IPS DF 6.9 (cell line): Measurements from ENCODE around the gene UHRF1.

Experiments
- DNase-seq: peaks from one replicate; pipeline ENCODE4 v3.0.0-alpha.2; 2013; ENCODE audit warnings: low read depth, low spot score
- H3K27ac ChIP-seq: one replicate; pipeline ENCODE4 v1.5.1; 2013; ENCODE audit warnings: low read length, control low read depth
- H3K27me3 ChIP-seq: 2 replicates; pipeline ENCODE4 v1.6.1; 2013; ENCODE audit warnings: mild to moderate bottlenecking, low read length; ENCODE audit not compliant: control insufficient read depth, insufficient read depth
- H3K36me3 ChIP-seq: 2 replicates; pipeline ENCODE4 v1.6.1; 2013; ENCODE audit warnings: low read length; ENCODE audit not compliant: control insufficient read depth, insufficient read depth
- H3K4me1 ChIP-seq: 2 replicates; pipeline ENCODE4 v1.6.1; 2013; ENCODE audit warnings: low read length; ENCODE audit not compliant: control insufficient read depth, insufficient read depth
- H3K4me3 ChIP-seq: 2 replicates; pipeline ENCODE4 v1.5.1; 2013; ENCODE audit warnings: mild to moderate bottlenecking, low read length
- H3K9me3 ChIP-seq: 2 replicates; pipeline ENCODE4 v1.6.1; 2013; ENCODE audit warnings: low read length, inconsistent platforms; ENCODE audit not compliant: control insufficient read depth, insufficient read depth
- WGBS: extraction: QIAGEN DNeasy Blood & Tissue Kit; methylation state at CpG from one replicate; pipeline ENCODE4 v1.1.7; 2013; ENCODE audit warnings: mixed read lengths, missing lambda C conversion rate; ENCODE audit not compliant: insufficient read length, insufficient coverage; 5-methylcytosine and 5-hydroxymethylcytosine counted together

The UHRF1 gene

GRCh38 chr19:4957981-4958380, 48.7 kb downstream of the UHRF1 start:
- WGBS = no CpG with 5 or more reads among the region's 8 CpGs
- Histone ChIP-seq H3K27ac (no peak overlapping the region), H3K9me3 (no peaks in the 10 kb centered on the region)

GRCh38 chr19:4962085-4962619, 52.9 kb downstream of the UHRF1 start:
- Histone ChIP-seq H3K9me3 (no peaks in the 10 kb centered on the region), H3K4me1 (no peaks in the 10 kb centered on the region), H3K27ac (no peak overlapping the region), H3K27me3 (no peaks in the 10 kb centered on the region), H3K36me3 (peaks cover 12% of the 10 kb centered on the region), H3K4me3 (no peak overlapping the region)
- DNase-seq = no peak
- no CpG with 5 or more reads among the region's 7 CpGs for WGBS

More at GRCh38 chr19:4957981-4958380, 48.7 kb downstream of the UHRF1 start:
- DNase-seq = no peak
- no peaks in the 10 kb centered on the region for H3K4me1 ChIP-seq
- H3K4me3 ChIP-seq = no peak overlapping the region
- H3K27me3 ChIP-seq = no peaks in the 10 kb centered on the region
- H3K36me3 ChIP-seq = peaks cover 30% of the 10 kb centered on the region

GRCh38 chr19:4965061-4965460, 55.8 kb downstream of the UHRF1 start:
- DNase-seq = no peak
- Histone ChIP-seq H3K27me3 (no peaks in the 10 kb centered on the region), H3K27ac (no peak overlapping the region), H3K9me3 (no peaks in the 10 kb centered on the region; the same call in 1 of the 2 replicates), H3K36me3 (peaks cover 7% of the 10 kb centered on the region; the same call in 1 of the 2 replicates), H3K4me3 (no peak overlapping the region), H3K4me1 (peaks cover 1% of the 10 kb centered on the region; the same call in 1 of the 2 replicates)
- WGBS = no CpG with 5 or more reads among the region's 6 CpGs

- H3K4me3 ChIP-seq = no peak overlapping the region
- H3K9me3 ChIP-seq = no peaks in the 10 kb centered on the region; the same call in 1 of the 2 replicates
- H3K36me3 ChIP-seq = peaks cover 4% of the 10 kb centered on the region; the same call in 1 of the 2 replicates
- H3K27me3 ChIP-seq = no peaks in the 10 kb centered on the region
- peaks cover 3% of the 10 kb centered on the region; the same call in 1 of the 2 replicates for H3K4me1 ChIP-seq
- H3K27ac ChIP-seq = no peak overlapping the region
- WGBS = no CpG with 5 or more reads among the region's 6 CpGs
- DNase-seq = no peak
These were observed 57.3 kb downstream of the UHRF1 start for GRCh38 chr19:4966591-4966990.

GRCh38 chr19:4967738-4968461, 58.6 kb downstream of the UHRF1 start:
- Histone ChIP-seq H3K27ac (no peak overlapping the region), H3K27me3 (no peaks in the 10 kb centered on the region), H3K36me3 (no peaks in the 10 kb centered on the region), H3K4me1 (peaks cover 4% of the 10 kb centered on the region; the same call in 1 of the 2 replicates), H3K4me3 (peak overlapping the region; percentile 30; the same call in 1 of the 2 replicates), H3K9me3 (no peaks in the 10 kb centered on the region; the same call in 1 of the 2 replicates)
- DNase-seq = no peak
- WGBS = no CpG with 5 or more reads among the region's 16 CpGs

GRCh38 chr19:4968462-4969291, 59.4 kb downstream of the UHRF1 start, which contains the start of gene KDM4B:
Gene KDM4B (plus strand): TSS chr19:4969113. CDS start chr19:5032891, 63,778 bp downstream.
- Histone ChIP-seq H3K4me3 (peak within 1 kb of the TSS; percentile 56), H3K27me3 (no peaks in the 10 kb centered on the region), H3K4me1 (peaks cover 4% of the 10 kb centered on the region; the same call in 1 of the 2 replicates), H3K9me3 (no peaks in the 10 kb centered on the region; the same call in 1 of the 2 replicates), H3K27ac (no peak within 1 kb of the TSS), H3K36me3 (no peaks in the 10 kb centered on the region)
- peak; percentile 95 for DNase-seq
- WGBS = no CpG with 5 or more reads among the region's 96 CpGs

- Histone ChIP-seq H3K27me3 (no peaks in the 10 kb centered on the region), H3K27ac (no peak overlapping the region), H3K4me1 (peaks cover 4% of the 10 kb centered on the region; the same call in 1 of the 2 replicates), H3K4me3 (peak overlapping the region; percentile 56), H3K9me3 (no peaks in the 10 kb centered on the region; the same call in 1 of the 2 replicates), H3K36me3 (no peaks in the 10 kb centered on the region)
- no CpG with 5 or more reads among the region's 54 CpGs for whole genome bisulfite sequencing
- DNase-seq = no peak
These were observed 60.0 kb downstream of the UHRF1 start for GRCh38 chr19:4969292-4969771.

- no peak overlapping the region for H3K27ac ChIP-seq
- no CpG with 5 or more reads among the region's 25 CpGs for WGBS
- no peaks in the 10 kb centered on the region for H3K27me3 ChIP-seq
- DNase-seq = no peak
- H3K36me3 ChIP-seq = no peaks in the 10 kb centered on the region
- H3K4me3 ChIP-seq = peak overlapping the region; percentile 56
- peaks cover 4% of the 10 kb centered on the region; the same call in 1 of the 2 replicates for H3K4me1 ChIP-seq
- no peaks in the 10 kb centered on the region; the same call in 1 of the 2 replicates for H3K9me3 ChIP-seq
These were observed 60.7 kb downstream of the UHRF1 start for GRCh38 chr19:4969772-4970531.

- no CpG with 5 or more reads among the region's 31 CpGs for WGBS
These were observed 61.5 kb downstream of the UHRF1 start for GRCh38 chr19:4970558-4971423.

More at GRCh38 chr19:4970558-4971423, 61.5 kb downstream of the UHRF1 start:
- Histone ChIP-seq H3K9me3 (no peaks in the 10 kb centered on the region; the same call in 1 of the 2 replicates), H3K4me1 (peaks cover 4% of the 10 kb centered on the region; the same call in 1 of the 2 replicates), H3K4me3 (peak overlapping the region; percentile 2; the same call in 1 of the 2 replicates), H3K36me3 (no peaks in the 10 kb centered on the region), H3K27ac (no peak overlapping the region), H3K27me3 (no peaks in the 10 kb centered on the region)
- no peak for DNase-seq
